Sigmoid colon (tissue), 3 donors: ENCODE data around the gene RAB8A.

Experiments used
- POLR2A ChIP-seq, 2 donors: fragments of 450-650 bp; IDR thresholded peaks; one replicate each; pipeline ENCODE4 v1.6.1; 2016; ENCODE audit warnings: antibody characterized with exemption in 2 of 2, mild to moderate bottlenecking in 2 of 2, moderate library complexity in 2 of 2
- TF ChIP-seq, protein P1 (sequence below), 4 experiments: fragments of 450-650 bp in 3 of 4; fragments of 200-600 bp in 1 of 4; IDR thresholded peaks; one replicate each; pipeline ENCODE4 v1.5.1; 2016 to 2019; ENCODE audit warnings: antibody characterized with exemption in 4 of 4, mild to moderate bottlenecking in 3 of 4, moderate library complexity in 2 of 4

DNA sequence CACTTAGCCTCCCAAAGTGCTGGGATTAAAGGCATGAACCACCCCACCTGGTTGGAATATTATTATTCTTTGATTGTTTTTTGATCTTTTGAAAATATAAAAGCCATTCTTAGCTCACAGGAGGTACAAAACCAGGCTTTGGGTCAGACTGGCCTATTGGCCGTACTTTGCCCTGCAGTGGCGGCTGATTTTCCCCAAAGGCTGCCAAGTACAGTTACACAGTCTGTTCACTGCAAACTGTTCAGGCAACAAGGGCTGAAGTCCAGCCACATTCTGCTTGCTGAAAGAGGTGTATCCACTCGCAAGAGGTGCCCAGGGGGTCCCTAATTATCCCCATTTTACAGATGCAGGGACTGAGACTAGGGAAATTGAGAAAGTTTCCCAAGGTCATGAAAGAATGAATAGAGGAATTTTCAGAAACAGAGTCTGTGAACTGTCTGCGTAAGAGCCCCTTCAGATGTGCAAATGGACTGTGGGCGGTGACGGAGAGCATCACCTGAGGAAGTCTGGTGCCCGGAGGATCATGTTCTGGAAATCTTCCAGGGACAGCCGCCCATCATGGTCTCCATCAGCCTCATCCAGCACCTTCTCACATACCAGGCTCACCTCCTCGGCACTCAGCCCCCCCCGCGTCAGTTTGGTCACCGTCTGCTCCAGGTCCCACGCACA lies 52.7 kb downstream of the RAB8A start:
- TF ChIP-seq POLR2A (IDR thresholded peaks at IDR 0.05), result no peak
- TF ChIP-seq, protein P1, sequence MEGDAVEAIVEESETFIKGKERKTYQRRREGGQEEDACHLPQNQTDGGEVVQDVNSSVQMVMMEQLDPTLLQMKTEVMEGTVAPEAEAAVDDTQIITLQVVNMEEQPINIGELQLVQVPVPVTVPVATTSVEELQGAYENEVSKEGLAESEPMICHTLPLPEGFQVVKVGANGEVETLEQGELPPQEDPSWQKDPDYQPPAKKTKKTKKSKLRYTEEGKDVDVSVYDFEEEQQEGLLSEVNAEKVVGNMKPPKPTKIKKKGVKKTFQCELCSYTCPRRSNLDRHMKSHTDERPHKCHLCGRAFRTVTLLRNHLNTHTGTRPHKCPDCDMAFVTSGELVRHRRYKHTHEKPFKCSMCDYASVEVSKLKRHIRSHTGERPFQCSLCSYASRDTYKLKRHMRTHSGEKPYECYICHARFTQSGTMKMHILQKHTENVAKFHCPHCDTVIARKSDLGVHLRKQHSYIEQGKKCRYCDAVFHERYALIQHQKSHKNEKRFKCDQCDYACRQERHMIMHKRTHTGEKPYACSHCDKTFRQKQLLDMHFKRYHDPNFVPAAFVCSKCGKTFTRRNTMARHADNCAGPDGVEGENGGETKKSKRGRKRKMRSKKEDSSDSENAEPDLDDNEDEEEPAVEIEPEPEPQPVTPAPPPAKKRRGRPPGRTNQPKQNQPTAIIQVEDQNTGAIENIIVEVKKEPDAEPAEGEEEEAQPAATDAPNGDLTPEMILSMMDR (IDR thresholded peaks at IDR 0.05), result no peak
